AG09309 (cell line): ENCODE data around the gene ZNF593OS.

ENCODE experiments used
- DNase-seq: peaks from one replicate; pipeline ENCODE4 v3.0.0-alpha.2; 2010; ENCODE audit warnings: low read depth
- H3K4me3 ChIP-seq: 2 replicates; pipeline ENCODE4 v1.5.1; 2011; ENCODE audit warnings: mild to moderate bottlenecking, low read depth, low read length, moderate library complexity; ENCODE audit not compliant: control insufficient read depth
- TF ChIP-seq, protein P1 (sequence below): IDR thresholded peaks from 2 replicates; pipeline ENCODE4 v1.5.1; 2011; ENCODE audit warnings: mild to moderate bottlenecking, low read depth, low read length, inconsistent platforms; ENCODE audit not compliant: insufficient read depth, control insufficient read depth; ENCODE audit errors: missing control alignments

ZNF593OS gene

GRCh38 chr1:26142159-26142558, 29.5 kb downstream of the ZNF593OS start:
- no peak overlapping the region for H3K4me3 ChIP-seq
- TF ChIP-seq, protein P1, sequence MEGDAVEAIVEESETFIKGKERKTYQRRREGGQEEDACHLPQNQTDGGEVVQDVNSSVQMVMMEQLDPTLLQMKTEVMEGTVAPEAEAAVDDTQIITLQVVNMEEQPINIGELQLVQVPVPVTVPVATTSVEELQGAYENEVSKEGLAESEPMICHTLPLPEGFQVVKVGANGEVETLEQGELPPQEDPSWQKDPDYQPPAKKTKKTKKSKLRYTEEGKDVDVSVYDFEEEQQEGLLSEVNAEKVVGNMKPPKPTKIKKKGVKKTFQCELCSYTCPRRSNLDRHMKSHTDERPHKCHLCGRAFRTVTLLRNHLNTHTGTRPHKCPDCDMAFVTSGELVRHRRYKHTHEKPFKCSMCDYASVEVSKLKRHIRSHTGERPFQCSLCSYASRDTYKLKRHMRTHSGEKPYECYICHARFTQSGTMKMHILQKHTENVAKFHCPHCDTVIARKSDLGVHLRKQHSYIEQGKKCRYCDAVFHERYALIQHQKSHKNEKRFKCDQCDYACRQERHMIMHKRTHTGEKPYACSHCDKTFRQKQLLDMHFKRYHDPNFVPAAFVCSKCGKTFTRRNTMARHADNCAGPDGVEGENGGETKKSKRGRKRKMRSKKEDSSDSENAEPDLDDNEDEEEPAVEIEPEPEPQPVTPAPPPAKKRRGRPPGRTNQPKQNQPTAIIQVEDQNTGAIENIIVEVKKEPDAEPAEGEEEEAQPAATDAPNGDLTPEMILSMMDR, result no peak
- no peak for DNase-seq

DNA sequence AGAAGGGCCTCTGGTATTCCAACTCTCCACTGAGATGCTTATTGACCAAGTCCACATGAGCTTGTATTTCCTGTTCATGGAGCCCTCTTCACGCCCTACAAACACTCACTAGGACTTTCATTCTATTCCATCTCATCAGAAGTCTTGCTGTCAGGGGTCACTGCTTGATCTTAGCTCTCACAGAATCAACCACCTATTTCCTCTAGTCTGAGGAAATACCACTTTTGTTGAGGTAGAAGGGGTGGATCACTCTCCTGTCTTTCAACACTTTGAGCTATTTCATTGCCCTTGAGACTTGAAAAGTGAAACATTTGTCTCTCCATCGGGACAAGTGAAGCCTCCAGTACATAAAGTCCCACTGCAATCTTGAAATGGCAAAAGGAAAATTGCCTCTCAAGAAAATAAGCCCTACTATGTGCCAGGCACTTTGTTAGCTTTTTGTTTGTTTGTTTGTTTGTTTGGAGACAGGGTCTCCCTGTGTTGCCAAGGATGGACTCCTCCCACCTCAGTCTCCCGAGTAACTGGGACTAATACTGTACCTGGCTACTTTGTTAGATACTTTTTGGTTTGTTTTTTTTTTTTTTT, 32.6 kb downstream of the ZNF593OS start:
- H3K4me3 ChIP-seq, result no peak overlapping the region
- TF ChIP-seq, protein P1, result no peak
- no peak for DNase-seq

- TF ChIP-seq, protein P1, result no peak
- no peak overlapping the region for H3K4me3 ChIP-seq
- DNase-seq, result no peak
These were observed 37.2 kb downstream of the ZNF593OS start for GRCh38 chr1:26134466-26134865.

- H3K4me3 ChIP-seq, result no peak overlapping the region
- DNase-seq, result no peak
- TF ChIP-seq, protein P1, result no peak
These were observed 38.8 kb downstream of the ZNF593OS start for GRCh38 chr1:26132834-26133167.

DNA sequence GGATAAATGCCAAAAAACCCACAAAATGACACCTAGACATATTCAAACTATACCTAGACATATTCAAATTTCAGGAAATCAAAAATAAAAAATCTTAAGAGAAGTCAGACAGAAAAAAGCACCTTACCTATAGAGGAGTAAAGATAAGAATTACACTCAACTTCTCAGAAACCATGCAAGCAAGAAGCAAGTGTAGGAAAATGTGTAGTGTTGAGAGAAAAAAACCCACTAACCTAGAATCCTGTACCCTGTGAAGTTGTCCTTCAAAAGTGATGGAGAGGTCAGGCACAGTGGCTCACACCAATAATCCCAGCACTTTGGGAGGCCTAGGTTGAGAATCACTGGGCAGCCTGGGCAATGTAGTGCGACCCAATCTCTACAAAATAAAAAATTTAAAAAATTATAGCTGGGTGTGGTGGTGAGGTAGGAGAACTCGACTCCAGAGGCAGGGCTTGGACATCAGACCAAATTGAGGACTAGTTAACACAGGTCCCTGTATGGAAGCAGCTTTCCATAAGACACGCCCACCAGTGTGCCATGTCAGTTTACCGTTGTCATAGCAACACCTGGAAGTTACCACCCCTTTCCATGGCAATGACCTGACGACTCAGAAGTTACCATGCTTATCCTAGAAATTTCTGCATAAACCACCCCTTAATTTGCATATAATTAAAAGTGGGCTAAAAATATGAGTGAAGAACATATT, 39.4 kb downstream of the ZNF593OS start:
- no peak for DNase-seq
- no peak overlapping the region for H3K4me3 ChIP-seq
- TF ChIP-seq, protein P1, result no peak

GRCh38 chr1:26130695-26131094, 40.9 kb downstream of the ZNF593OS start:
- no peak for DNase-seq
- H3K4me3 ChIP-seq, result no peak overlapping the region
- TF ChIP-seq, protein P1, result no peak
